ENCODE results near the gene UROS. TPM values are rescaled to one million over a fixed set of nuclear protein-coding genes. Genes with fewer than 3 reads are reported as not detected.

The UROS gene
- total and polyA plus RNA-seq, 2 donors (not counting 1 experiment from before 2014, with no cell fraction given): 54.4 to 60.4 TPM

- no peak overlapping the region for H3K27ac ChIP-seq (ENCODE audit: insufficient read depth, low read length)
- H3K9me3 ChIP-seq (ENCODE audit: control insufficient read depth, insufficient read depth, low read depth, low read length): no peaks in the 10 kb centered on the region
- no peaks in the 10 kb centered on the region for H4K20me1 ChIP-seq (ENCODE audit: control insufficient read depth, extremely low read depth, insufficient read depth, low read length)
- H3K36me3 ChIP-seq (ENCODE audit: control insufficient read depth, insufficient read depth, low read length): peaks cover 1% of the 10 kb centered on the region
- peaks cover 34% of the 10 kb centered on the region for H3K79me2 ChIP-seq (ENCODE audit: control insufficient read depth, insufficient read depth, low read length)
- H3K4me3 ChIP-seq (replicated peaks in 1 of 4; ENCODE audit: control extremely low read depth in 1 of 4, insufficient read depth in 1 of 4, low read depth in 3 of 4, low read length in 4 of 4): no peak overlapping the region
- H2AFZ ChIP-seq (ENCODE audit: low read length): no peak overlapping the region
- H3K4me1 ChIP-seq (ENCODE audit: control insufficient read depth, extremely low read depth, insufficient read depth, low read length): peaks cover 10% of the 10 kb centered on the region
- H3K9ac ChIP-seq (ENCODE audit: insufficient read depth, low read length): no peak overlapping the region
- no peak for DNase-seq (ENCODE audit: low read depth in 2 of 2)
- no peak for TF ChIP-seq EZH2 (IDR thresholded peaks at IDR 0.05; ENCODE audit: low read length, missing control alignments)
- TF ChIP-seq CTCF (conservative IDR thresholded peaks at IDR 0.05 in 1 of 2, IDR thresholded peaks at IDR 0.05 in 1 of 2; ENCODE audit: low read depth in 1 of 2, low read length in 2 of 2): no peak
- H3K4me2 ChIP-seq (ENCODE audit: extremely low read depth, insufficient read depth, low read length): no peak overlapping the region
- no peaks in the 10 kb centered on the region for H3K27me3 ChIP-seq (ENCODE audit: control insufficient read depth, insufficient read depth, low read length)
Observed at GRCh38 chr10:125820701-125821100, 2.4 kb downstream of the UROS start.

- no peak for DNase-seq (ENCODE audit: low read depth in 2 of 2)
- Histone ChIP-seq H3K27ac (ENCODE audit: insufficient read depth, low read length) (no peak overlapping the region), H3K79me2 (ENCODE audit: control insufficient read depth, insufficient read depth, low read length) (peaks cover 6% of the 10 kb centered on the region), H3K4me2 (ENCODE audit: extremely low read depth, insufficient read depth, low read length) (no peak overlapping the region), H3K27me3 (ENCODE audit: control insufficient read depth, insufficient read depth, low read length) (no peaks in the 10 kb centered on the region), H3K36me3 (ENCODE audit: control insufficient read depth, insufficient read depth, low read length) (peaks cover 2% of the 10 kb centered on the region), H3K9me3 (ENCODE audit: control insufficient read depth, insufficient read depth, low read depth, low read length) (no peaks in the 10 kb centered on the region), H3K4me1 (ENCODE audit: control insufficient read depth, extremely low read depth, insufficient read depth, low read length) (peaks cover 2% of the 10 kb centered on the region), H3K9ac (ENCODE audit: insufficient read depth, low read length) (no peak overlapping the region), H4K20me1 (ENCODE audit: control insufficient read depth, extremely low read depth, insufficient read depth, low read length) (no peaks in the 10 kb centered on the region), H3K4me3 (replicated peaks in 1 of 4; ENCODE audit: control extremely low read depth in 1 of 4, insufficient read depth in 1 of 4, low read depth in 3 of 4, low read length in 4 of 4) (no peak overlapping the region), H2AFZ (ENCODE audit: low read length) (no peak overlapping the region)
- TF ChIP-seq EZH2 (IDR thresholded peaks at IDR 0.05; ENCODE audit: low read length, missing control alignments): no peak
- no peak for TF ChIP-seq CTCF (conservative IDR thresholded peaks at IDR 0.05 in 1 of 2, IDR thresholded peaks at IDR 0.05 in 1 of 2; ENCODE audit: low read depth in 1 of 2, low read length in 2 of 2)
Observed at GRCh38 chr10:125817337-125817946, 5.6 kb downstream of the UROS start.

- H3K4me2 ChIP-seq (ENCODE audit: extremely low read depth, insufficient read depth, low read length): no peak overlapping the region
- H3K79me2 ChIP-seq (ENCODE audit: control insufficient read depth, insufficient read depth, low read length): no peaks in the 10 kb centered on the region
- H3K9me3 ChIP-seq (ENCODE audit: control insufficient read depth, insufficient read depth, low read depth, low read length): no peaks in the 10 kb centered on the region
- H3K36me3 ChIP-seq (ENCODE audit: control insufficient read depth, insufficient read depth, low read length): peaks cover 2% of the 10 kb centered on the region
- H4K20me1 ChIP-seq (ENCODE audit: control insufficient read depth, extremely low read depth, insufficient read depth, low read length): no peaks in the 10 kb centered on the region
- H3K27me3 ChIP-seq (ENCODE audit: control insufficient read depth, insufficient read depth, low read length): no peaks in the 10 kb centered on the region
- no peak for DNase-seq (ENCODE audit: low read depth in 2 of 2)
- no peak overlapping the region for H3K9ac ChIP-seq (ENCODE audit: insufficient read depth, low read length)
- no peaks in the 10 kb centered on the region for H3K4me1 ChIP-seq (ENCODE audit: control insufficient read depth, extremely low read depth, insufficient read depth, low read length)
- no peak overlapping the region for H3K4me3 ChIP-seq (replicated peaks in 1 of 4; ENCODE audit: control extremely low read depth in 1 of 4, insufficient read depth in 1 of 4, low read depth in 3 of 4, low read length in 4 of 4)
- no peak overlapping the region for H2AFZ ChIP-seq (ENCODE audit: low read length)
- no peak overlapping the region for H3K27ac ChIP-seq (ENCODE audit: insufficient read depth, low read length)
- no peak for TF ChIP-seq CTCF (conservative IDR thresholded peaks at IDR 0.05 in 1 of 2, IDR thresholded peaks at IDR 0.05 in 1 of 2; ENCODE audit: low read depth in 1 of 2, low read length in 2 of 2)
- TF ChIP-seq EZH2 (IDR thresholded peaks at IDR 0.05; ENCODE audit: low read length, missing control alignments): no peak
Observed at GRCh38 chr10:125816548-125816947, 6.5 kb downstream of the UROS start.

Data from fibroblast of lung (primary cell).